Stimulated activated naive CD8-positive, alpha-beta T cell treated with anti-CD3 and anti-CD28 coated beads, Interleukin-15, Interleukin-2, amounts not matched to agents 100 U/mL and 50 U/mL, for 24 hours (primary cell): ENCODE results near the gene KIF1A.

Experiments
- ATAC-seq: fragments of 150-1000 bp; cut with Tn5 transposase; one replicate; pipeline ENCODE4 v1.10.0; 2021
- DNase-seq: peaks from one replicate; pipeline ENCODE4 v3.0.0; 2021

The KIF1A gene

GRCh38 chr2:240819858-240820606 is at the start of gene KIF1A:
Gene KIF1A (minus strand): TSS chr2:240820219. CDS start chr2:240797752, 22,467 bp downstream.
- DNase-seq (peak; percentile 27), ATAC-seq (peak; percentile 34)

DNA sequence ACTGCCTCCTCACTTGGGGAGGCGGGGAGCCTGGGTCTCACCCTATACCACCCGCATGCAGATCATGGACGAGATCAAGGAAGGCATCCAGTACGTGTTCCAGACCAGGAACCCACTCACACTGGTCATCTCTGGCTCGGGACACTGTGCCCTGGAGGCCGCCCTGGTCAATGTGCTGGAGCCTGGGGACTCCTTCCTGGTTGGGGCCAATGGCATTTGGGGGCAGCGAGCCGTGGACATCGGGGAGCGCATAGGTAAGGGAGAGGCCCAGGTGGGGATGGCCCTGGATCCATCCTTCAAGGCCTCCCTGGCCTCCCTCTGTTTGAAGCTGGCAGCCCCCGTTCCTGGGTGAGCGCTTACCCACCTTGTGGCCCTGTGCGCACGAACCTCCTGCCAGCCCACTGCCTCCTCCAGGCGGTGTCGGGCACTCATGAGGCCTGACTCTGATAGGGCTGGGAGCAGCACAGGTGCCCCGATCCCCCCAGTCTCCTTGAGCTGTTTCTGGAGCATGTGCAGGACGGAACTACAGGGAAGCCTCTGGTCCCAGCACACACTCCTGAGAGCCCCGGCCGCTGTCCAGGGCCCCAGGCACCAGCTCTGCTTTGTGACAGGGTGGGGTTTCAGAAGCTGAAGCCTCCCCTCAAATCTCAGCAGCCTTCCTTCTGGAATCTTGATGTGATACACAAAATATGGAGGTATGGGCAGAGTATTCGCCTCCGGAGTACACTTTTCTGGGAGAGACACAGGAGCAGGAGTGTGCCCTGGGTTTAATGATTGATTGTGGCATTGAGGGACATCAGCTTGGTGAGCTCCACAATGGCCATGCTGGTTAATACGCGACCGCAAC is 49.3 kb upstream of the KIF1A start:
- ATAC-seq, result no peak
- DNase-seq, result no peak

GRCh38 chr2:240868286-240869108 is 48.5 kb upstream of the KIF1A start, which contains the start of gene AGXT:
Gene AGXT (plus strand): TSS chr2:240868824. CDS start chr2:240868866, 42 bp downstream.
- ATAC-seq, result no peak
- no peak for DNase-seq

GRCh38 chr2:240865391-240865790 is 45.4 kb upstream of the KIF1A start:
- DNase-seq, result no peak
- ATAC-seq, result no peak

DNA sequence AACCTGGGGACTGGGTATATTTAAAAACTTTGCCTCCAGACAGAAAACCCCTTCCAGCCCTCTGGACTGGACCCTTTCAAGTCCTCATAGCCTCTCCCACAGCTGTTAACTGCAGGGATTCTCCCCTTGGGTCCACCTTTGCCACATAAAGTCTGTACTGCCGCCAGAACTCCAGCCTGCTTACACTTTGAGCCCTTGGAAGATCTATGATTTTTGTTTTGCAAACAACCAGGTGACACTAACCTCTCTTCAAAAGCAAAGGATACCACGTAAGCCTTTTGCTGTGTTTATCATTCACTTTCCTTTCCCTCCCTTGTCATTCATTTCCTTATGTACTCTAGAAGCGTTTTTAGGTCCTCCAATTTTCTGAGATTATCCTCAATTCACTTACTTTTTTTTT is 44.5 kb upstream of the KIF1A start:
- DNase-seq (no peak), ATAC-seq (no peak)

GRCh38 chr2:240861547-240861946 is 41.5 kb upstream of the KIF1A start:
- ATAC-seq (no peak), DNase-seq (no peak)

GRCh38 chr2:240858871-240859270 is 38.9 kb upstream of the KIF1A start:
- no peak for ATAC-seq
- no peak for DNase-seq

DNA sequence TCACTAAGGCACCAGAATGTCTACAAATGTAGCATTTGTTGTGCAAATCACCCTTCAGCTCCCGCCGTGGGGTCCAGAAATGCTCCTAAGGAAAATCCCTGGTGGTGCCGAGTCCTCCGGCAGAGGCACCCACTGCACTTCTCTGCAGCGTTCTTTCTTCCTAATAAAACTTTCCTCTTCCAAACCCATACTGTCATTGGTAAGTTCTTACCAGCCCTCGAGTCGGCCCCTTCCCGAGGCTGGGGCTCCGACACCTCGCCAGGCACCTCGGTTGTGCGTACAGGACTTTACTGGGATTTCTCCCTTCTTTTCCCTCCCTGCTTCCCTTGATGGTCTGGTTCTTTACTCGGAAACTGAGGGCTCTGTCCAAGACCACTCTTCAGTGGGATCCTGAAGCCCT is 38.3 kb upstream of the KIF1A start:
- DNase-seq, result no peak
- no peak for ATAC-seq

GRCh38 chr2:240857039-240858008 is 37.3 kb upstream of the KIF1A start:
- ATAC-seq (no peak), DNase-seq (no peak)

DNA sequence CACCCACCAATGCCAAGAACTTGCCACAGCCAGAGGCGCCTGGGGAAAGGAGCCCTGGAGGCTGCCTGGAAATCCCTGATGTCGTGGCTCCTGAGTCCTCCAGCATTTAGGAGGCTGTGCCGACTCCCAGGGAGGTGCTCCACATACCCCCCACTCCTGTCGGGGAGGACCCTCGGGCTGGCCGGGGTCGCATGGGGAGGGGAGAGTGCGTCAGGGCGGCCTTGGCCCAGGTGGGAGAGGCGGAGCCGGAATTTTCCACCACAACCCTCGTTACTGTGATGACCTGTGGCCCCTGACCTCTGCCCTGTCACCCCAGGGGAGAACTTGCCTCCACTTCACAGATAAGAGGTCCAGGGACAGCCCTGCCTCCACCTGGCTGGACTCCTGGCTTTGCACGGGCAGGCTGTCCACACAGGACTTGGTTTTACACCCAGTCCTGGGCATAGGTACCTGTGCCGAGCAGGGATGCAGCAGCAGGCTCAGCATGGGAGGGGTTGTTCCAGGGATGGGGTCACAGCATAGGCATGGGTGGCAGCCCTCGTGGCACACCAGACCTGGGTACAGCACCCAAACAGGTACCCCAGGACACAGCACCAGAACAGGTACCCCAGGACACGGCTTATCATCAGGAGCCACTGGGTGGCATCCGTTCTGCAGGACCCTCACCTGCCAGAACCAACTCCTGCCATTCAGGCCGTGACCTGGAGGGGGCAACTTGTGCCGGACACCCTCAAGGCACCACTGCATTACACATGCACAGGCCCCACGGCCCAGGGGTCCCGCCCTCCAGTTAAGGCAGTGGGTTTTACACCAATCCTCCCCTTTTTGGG is 36.3 kb upstream of the KIF1A start:
- ATAC-seq (no peak), DNase-seq (no peak)

DNA sequence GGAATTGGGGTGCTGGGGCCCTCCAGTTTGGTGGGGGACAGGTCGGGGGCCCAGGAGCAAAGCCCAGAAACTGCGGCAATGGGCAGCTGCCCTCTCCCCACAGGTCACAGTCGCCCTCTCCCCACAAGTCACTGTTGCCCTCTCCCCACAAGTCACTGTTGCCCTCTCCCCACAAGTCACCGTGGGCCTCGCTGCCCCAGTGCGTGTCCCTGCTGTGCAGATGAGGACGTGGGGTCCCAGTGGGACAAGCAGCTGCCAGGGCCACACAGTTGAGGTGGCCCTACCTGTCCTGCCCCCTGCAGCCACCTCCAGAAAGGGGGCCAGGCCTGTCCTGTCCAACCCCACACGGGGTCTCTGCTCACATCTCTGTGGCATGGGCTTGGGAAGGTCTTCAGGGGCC is 35.7 kb upstream of the KIF1A start:
- DNase-seq (no peak), ATAC-seq (no peak)

- no peak for DNase-seq
- no peak for ATAC-seq
These were observed 32.8 kb upstream of the KIF1A start for GRCh38 chr2:240852671-240853314.

- DNase-seq (peak; percentile 86), ATAC-seq (peak; percentile 76)
These were observed 31.3 kb upstream of the KIF1A start for GRCh38 chr2:240851078-240851991.

DNA sequence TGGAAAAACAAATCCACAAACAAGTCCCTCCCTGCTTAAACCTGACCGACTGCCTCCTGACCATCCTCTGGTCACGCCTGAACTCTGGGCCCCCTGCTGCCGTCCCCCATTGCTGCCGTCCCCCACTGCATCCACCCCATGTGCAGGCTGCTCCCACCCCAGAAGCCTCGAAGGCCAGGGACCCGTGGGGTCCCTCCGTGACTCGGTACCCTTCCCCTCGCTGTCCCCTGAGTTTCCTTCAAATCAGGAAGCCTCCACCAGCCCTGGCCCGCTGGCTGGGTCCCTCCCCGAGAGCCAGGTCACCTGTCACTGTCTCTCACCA is 30.7 kb upstream of the KIF1A start:
- DNase-seq (no peak), ATAC-seq (no peak)

GRCh38 chr2:240850026-240850425 is 30.0 kb upstream of the KIF1A start:
- ATAC-seq (no peak), DNase-seq (no peak)

DNA sequence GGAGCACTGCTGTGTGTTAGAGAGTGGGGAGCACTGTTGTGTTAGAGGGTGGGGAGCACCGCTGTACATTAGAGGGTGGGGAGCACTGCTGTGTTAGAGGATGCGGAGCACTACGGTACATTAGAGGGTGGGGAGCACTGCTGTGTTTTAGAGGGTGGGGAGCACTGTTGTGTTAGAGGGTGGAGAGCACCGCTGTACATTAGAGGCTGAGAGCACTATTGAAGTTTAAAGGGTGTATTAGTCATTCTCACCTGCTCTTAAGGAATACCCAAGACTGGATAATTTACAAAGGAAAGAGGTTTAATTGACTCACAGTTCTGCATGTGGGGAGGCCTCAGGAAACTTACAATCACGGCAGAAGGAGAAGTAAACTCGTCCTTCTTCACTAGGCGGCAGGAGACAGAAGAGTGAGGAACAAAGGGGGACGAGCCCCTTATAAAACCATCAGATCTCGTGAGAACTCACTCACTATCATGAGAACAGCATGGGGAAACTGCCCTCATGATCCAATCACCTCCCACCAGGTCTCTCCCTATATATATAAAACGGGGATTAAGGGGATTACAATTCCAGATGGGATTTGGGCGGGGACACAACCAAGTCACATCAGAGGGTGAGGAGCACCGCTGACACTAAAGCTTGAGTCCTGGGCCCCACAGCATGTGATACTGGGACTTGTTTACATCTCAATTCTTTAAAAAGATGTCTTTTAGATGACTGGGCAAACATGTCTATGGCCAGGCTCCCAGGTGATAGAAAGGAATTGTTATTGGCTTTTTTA is 29.1 kb upstream of the KIF1A start:
- no peak for ATAC-seq

GRCh38 chr2:240847817-240848216 is 27.8 kb upstream of the KIF1A start:
- DNase-seq (no peak), ATAC-seq (no peak)

More for the DNA sequence above, 29.1 kb upstream of the KIF1A start:
- no peak for DNase-seq
